Kidney (tissue), 22 donors: ENCODE measurements around the gene DKKL1. TPM values are rescaled to one million over a fixed set of nuclear protein-coding genes. Genes with fewer than 3 reads are reported as not detected.

Experiments
- DNase-seq, 5 donors: peaks; one replicate each; pipeline ENCODE4 v3.0.0-alpha.2; 2013 to 2020
- FAIRE-seq: peaks from 2 replicates; lab custom pipeline; 2012; peaks lifted over from hg19 to GRCh38; lab: Jason Lieb, UNC
- H3K27ac ChIP-seq, 2 donors: one replicate each; pipeline ENCODE4 v1.7.0; 2013; ENCODE audit warnings: low read depth in 2 of 2, low read length in 2 of 2, inconsistent platforms in 1 of 2
- H3K27me3 ChIP-seq: one replicate; pipeline ENCODE4 v1.7.1; 2013; ENCODE audit warnings: low read length, inconsistent platforms; ENCODE audit not compliant: control insufficient read depth, insufficient read depth
- H3K36me3 ChIP-seq, 3 donors: one replicate each; pipeline versions ENCODE4 v1.7.0 to v1.7.1; 2013; ENCODE audit warnings: low read length in 3 of 3, control low read depth in 1 of 3, inconsistent platforms in 1 of 3; ENCODE audit not compliant: insufficient read depth in 3 of 3, control insufficient read depth in 2 of 3
- H3K4me1 ChIP-seq, 3 donors: one replicate each; pipeline versions ENCODE4 v1.7.0 to v1.7.1; 2013; ENCODE audit warnings: low read length in 3 of 3, inconsistent platforms in 1 of 3, low read depth in 1 of 3; ENCODE audit not compliant: control insufficient read depth in 2 of 3, insufficient read depth in 2 of 3
- H3K4me3 ChIP-seq, 3 donors: one replicate each; pipeline versions ENCODE4 v1.7.0 to v1.8.1; 2013; ENCODE audit warnings: low read length in 3 of 3, control low read depth in 1 of 3, inconsistent platforms in 1 of 3
- H3K9ac ChIP-seq, 3 donors: one replicate each; pipeline versions ENCODE4 v1.7.0 to v1.7.1; 2013; ENCODE audit warnings: low read length in 3 of 3, control low read depth in 1 of 3, inconsistent platforms in 1 of 3
- H3K9me3 ChIP-seq, 3 donors: one replicate each; pipeline versions ENCODE4 v1.7.0 to v1.7.1; 2013; ENCODE audit warnings: low read length in 3 of 3, control low read depth in 1 of 3, inconsistent platforms in 1 of 3; ENCODE audit not compliant: control insufficient read depth in 2 of 3, insufficient read depth in 1 of 3
- CTCF ChIP-seq: IDR thresholded peaks from 3 replicates; pipeline ENCODE4 v1.5.1; 2012; ENCODE audit warnings: mild to moderate bottlenecking, moderate library complexity, borderline replicate concordance; ENCODE audit not compliant: insufficient read depth; ENCODE audit errors: extremely low read depth
- intact Hi-C: fragments of 100-400 bp; cut with DNase I; formaldehyde crosslinking; loops from one replicate; pipeline ENCODE4 v1.11.1; 2022
- long read RNA-seq, 10 donors: library from polyadenylated mRNA in 1 of 10; unstranded in 1 of 10; transcript quantifications; one replicate each; pipeline ENCODE4 v2.0.0 and lab custom pipeline, GENCODE V29; 2021 to 2026
- polyA plus RNA-seq: library from polyadenylated mRNA; stranded (reverse); fragments of 350-450 nt; fragmentation: Illumina TruSeq; extraction: RNeasy Lipid Tissue Mini Kit (QIAGEN cat#74804); gene quantifications from one replicate; pipeline ENCODE4 v1.2.3, GENCODE V29; 2014; ENCODE audit warnings: low read depth, low replicate concordance; ENCODE audit not compliant: insufficient read depth
- total RNA-seq: library from RNA; stranded (reverse); fragmentation: NEBNext Ultra II Directional; extraction: Animal tissue kit (Norgen Biotek cat#: 25700); gene quantifications from one replicate; pipeline ENCODE4 v1.2.1, GENCODE V29; 2021
- donor health status: control.
- donor health status: control.
- donor health status: control.
- donor health status: control.
- donor health status: control.
- donor health status: DM: yes; HTN: yes; CAD: no.
- donor health status: Normal renal cell carcinoma (clear cell type).

Gene DKKL1
- total RNA-seq (0.57 TPM), polyA plus RNA-seq (0.95 TPM)
- long read RNA-seq, donor 1 = 0 reads
- long read RNA-seq, donor 2, partial matches to known transcripts = 0 of 1 reads
- long read RNA-seq, donor 2, other reads (novel, unspliced or antisense) = 0 of 1 reads
- long read RNA-seq, donor 3, partial matches to known transcripts = 0 of 2 reads
- long read RNA-seq, donor 3, other reads (novel, unspliced or antisense) = 0 of 2 reads
- long read RNA-seq, donor 4 = 0 reads
- long read RNA-seq, donor 5 = 0 reads
- long read RNA-seq, donor 6, partial matches to known transcripts = 0 of 2 reads
- long read RNA-seq, donor 6, other reads (novel, unspliced or antisense) = 0 of 2 reads
- long read RNA-seq, donor 7, partial matches to known transcripts = 0 of 2 reads
- long read RNA-seq, donor 7, other reads (novel, unspliced or antisense) = 1 of 2 reads
- long read RNA-seq, donor 8, partial matches to known transcripts = 0 of 1 reads
- long read RNA-seq, donor 8, other reads (novel, unspliced or antisense) = 0 of 1 reads
- long read RNA-seq, donor 9 = 0 reads
- long read RNA-seq, donor 10 = 0 reads

- peaks cover 0 to 5% (median 0%) of the 10 kb centered on the region in 3 donors for H3K4me1 ChIP-seq
- H3K27ac ChIP-seq = peak within 1 kb of the TSS; percentile 65 to 94
- intact Hi-C loops = no loop called here
- peak within 1 kb of the TSS; percentile 45 to 69 (median 68) for H3K4me3 ChIP-seq
- TF ChIP-seq CTCF = no peak
- no peaks in the 10 kb centered on the region for H3K36me3 ChIP-seq
- no peaks in the 10 kb centered on the region for H3K27me3 ChIP-seq
- FAIRE-seq = peak; percentile 91
- H3K9ac ChIP-seq = peak within 1 kb of the TSS; percentile 26 to 93 (median 32)
- H3K9me3 ChIP-seq = no peaks in the 10 kb centered on the region
- peak; percentile 99 to 100 (median 100) for DNase-seq
Observed at GRCh38 chr19:49363268-49364082, at the start of gene DKKL1. TSS of gene DKKL1 (plus strand) at chr19:49363877. CDS start at chr19:49363999, 122 bp downstream.

GRCh38 chr19:49315111-49315510, 48.6 kb upstream of the DKKL1 start:
- Histone ChIP-seq H3K27ac (no peak overlapping the region), H3K27me3 (no peaks in the 10 kb centered on the region), H3K9me3 (peaks cover 0 to 4% (median 0%) of the 10 kb centered on the region in 3 donors), H3K4me1 (no peaks in the 10 kb centered on the region), H3K4me3 (no peak overlapping the region), H3K36me3 (peaks cover 0 to 4% (median 3%) of the 10 kb centered on the region in 3 donors), H3K9ac (no peak overlapping the region)
- FAIRE-seq (no peak), DNase-seq (peak in 1 of 5 donors; percentile 8)
- intact Hi-C loops = no loop called here
- TF ChIP-seq CTCF = no peak

GRCh38 chr19:49316284-49316683, 47.4 kb upstream of the DKKL1 start:
- DNase-seq (no peak), FAIRE-seq (no peak)
- peaks cover 0 to 4% (median 2%) of the 10 kb centered on the region in 3 donors for H3K9me3 ChIP-seq

More at GRCh38 chr19:49316284-49316683, 47.4 kb upstream of the DKKL1 start:
- Histone ChIP-seq H3K4me3 (no peak overlapping the region), H3K4me1 (no peaks in the 10 kb centered on the region), H3K36me3 (peaks cover 0 to 4% (median 3%) of the 10 kb centered on the region in 3 donors), H3K9ac (no peak overlapping the region), H3K27me3 (no peaks in the 10 kb centered on the region), H3K27ac (no peak overlapping the region)
- TF ChIP-seq CTCF = no peak
- intact Hi-C loops = no loop called here
